T-helper 1 cell treated with Interleukin-12 subunit alpha and Interleukin-12 subunit beta and Interleukin-4 antibody, amounts not matched to agents 30 ng/mL and 1 ng/mL, for 36 hours (primary cell): ENCODE results near the gene BIVM. TPM values are rescaled to one million over a fixed set of nuclear protein-coding genes. Genes with fewer than 3 reads are reported as not detected.

Experiments used
- intact Hi-C: fragments of 100-400 bp; cut with micrococcal nuclease; formaldehyde crosslinking; loops from one replicate; pipeline ENCODE4 v1.15.1; 2024
- total RNA-seq: library from RNA; stranded (reverse); gene quantifications from 2 replicates; pipeline ENCODE4 v1.2.3, GENCODE V29; 2022

Gene BIVM
- total RNA-seq, 1 donor from 2014 or later = 38.7 TPM

- intact Hi-C loops = no loop called here
Measured at GRCh38 chr13:102838273-102838672, 39.4 kb downstream of the BIVM start.

- intact Hi-C loops = no loop called here
Measured at GRCh38 chr13:102838982-102839381, 40.1 kb downstream of the BIVM start.

- intact Hi-C loops = no loop called here
Measured at GRCh38 chr13:102839462-102839861, 40.5 kb downstream of the BIVM start.

- intact Hi-C loops = loop anchor here (1.0 to 5.0 kb wide), 3 partner anchors 45 to 1218 kb away; partner anchors contain the start of gene TPP2
Measured at GRCh38 chr13:102845289-102845629, 46.3 kb downstream of the BIVM start.

- intact Hi-C loops = loop anchor here (1.0 to 5.0 kb wide), 9 partner anchors 25 to 1218 kb away; partner anchors contain the start of genes TEX30 and TPP2
Measured at GRCh38 chr13:102845630-102846260, 46.8 kb downstream of the BIVM start, which contains the start of gene ERCC5. TSS of gene ERCC5 (plus strand) at chr13:102846032. CDS start at chr13:102846267, 235 bp downstream.

- intact Hi-C loops = loop anchor here (1.0 to 5.0 kb wide), 10 partner anchors 24 to 1219 kb away; partner anchors contain the start of gene TEX30
Measured at GRCh38 chr13:102846261-102847015, 47.5 kb downstream of the BIVM start.

GRCh38 chr13:102847272-102848234 lies 48.6 kb downstream of the BIVM start:
- intact Hi-C loops = loop anchor here (1.0 to 5.0 kb wide), 7 partner anchors 23 to 1220 kb away; no protein-coding TSS in a partner anchor

- intact Hi-C loops = loop anchor here (5.0 kb wide), 1 partner anchor 1222 kb away; no protein-coding TSS in a partner anchor
Measured at GRCh38 chr13:102848956-102849355, 50.0 kb downstream of the BIVM start.

- intact Hi-C loops = no loop called here
Measured at GRCh38 chr13:102852556-102852955, 53.6 kb downstream of the BIVM start.

GRCh38 chr13:102854675-102855074 lies 55.8 kb downstream of the BIVM start:
- intact Hi-C loops = no loop called here

GRCh38 chr13:102856557-102856956 lies 57.6 kb downstream of the BIVM start:
- intact Hi-C loops = no loop called here

GRCh38 chr13:102862624-102863210 lies 63.8 kb downstream of the BIVM start:
- intact Hi-C loops = no loop called here

- intact Hi-C loops = no loop called here
Measured at GRCh38 chr13:102863590-102863989, 64.7 kb downstream of the BIVM start.

GRCh38 chr13:102868366-102868936 lies 69.5 kb downstream of the BIVM start:
- intact Hi-C loops = no loop called here

- intact Hi-C loops = loop anchor here (1.0 to 2.0 kb wide), 4 partner anchors 23 to 290 kb away; partner anchors contain the start of gene ERCC5
Measured at GRCh38 chr13:102869948-102870676, 71.2 kb downstream of the BIVM start.

GRCh38 chr13:102870677-102871415 lies 71.9 kb downstream of the BIVM start:
- intact Hi-C loops = loop anchor here (1.0 to 2.0 kb wide), 4 partner anchors 24 to 291 kb away; partner anchors contain the start of gene ERCC5

GRCh38 chr13:102872131-102872530 lies 73.2 kb downstream of the BIVM start:
- intact Hi-C loops = no loop called here

- intact Hi-C loops = no loop called here
Measured at GRCh38 chr13:102872531-102872930, 73.6 kb downstream of the BIVM start.

GRCh38 chr13:102873653-102874052 lies 74.7 kb downstream of the BIVM start:
- intact Hi-C loops = no loop called here
